Cardiac muscle cell (in vitro differentiated cells and primary cell): Measurements from ENCODE around the gene NT5C1B. TPM values are rescaled to one million over a fixed set of nuclear protein-coding genes. Genes with fewer than 3 reads are reported as not detected.

Experiments used
- DNase-seq, 2 donors: peaks; one replicate each; pipeline versions ENCODE4 v3.0.0 to v3.0.0-alpha.2; 2010 to 2017; ENCODE audit warnings: low read depth in 1 of 2, low spot score in 1 of 2
- H3K27ac ChIP-seq: fragments of 200-600 bp; sonication (generic); 2 replicates; pipeline ENCODE4 v1.5.1; 2016
- H3K27me3 ChIP-seq: fragments of 200-600 bp; sonication (generic); 2 replicates; pipeline ENCODE4 v1.6.0; 2016; ENCODE audit warnings: control low read depth
- H3K36me3 ChIP-seq: fragments of 200-600 bp; sonication (generic); 2 replicates; pipeline ENCODE4 v1.5.1; 2016; ENCODE audit warnings: control low read depth
- H3K4me1 ChIP-seq: fragments of 200-600 bp; sonication (generic); 2 replicates; pipeline ENCODE4 v1.8.1; 2017; ENCODE audit warnings: low read depth, mild to moderate bottlenecking, mixed run types
- H3K4me3 ChIP-seq: fragments of 200-600 bp; sonication (generic); 2 replicates; pipeline ENCODE4 v1.5.1; 2016; ENCODE audit warnings: mild to moderate bottlenecking
- H3K9me3 ChIP-seq: fragments of 200-600 bp; sonication (generic); 2 replicates; pipeline ENCODE4 v1.5.1; 2017; ENCODE audit warnings: low read depth, mild to moderate bottlenecking, control low read depth
- polyA plus RNA-seq: library from polyadenylated mRNA; unstranded; fragments of >200 nt; fragmentation: Nextera tagmentation; extraction: Ambion mirVana; gene quantifications from 2 replicates; pipeline ENCODE4 v1.2.1, GENCODE V29; 2016
- total RNA-seq: library from RNA; depleted of rRNA; stranded (reverse); fragments of >200 nt; gene quantifications from 2 replicates; pipeline ENCODE4 v1.2.3, GENCODE V29; 2016
- TF ChIP-seq, protein P1 (sequence below): IDR thresholded peaks from 2 replicates; pipeline ENCODE4 v1.5.1; 2012; ENCODE audit warnings: low read depth, mild to moderate bottlenecking, low read length

The NT5C1B gene
- total and polyA plus RNA-seq, 2 experiments from 2014 or later = 1.9 TPM; not detected in 1

DNA sequence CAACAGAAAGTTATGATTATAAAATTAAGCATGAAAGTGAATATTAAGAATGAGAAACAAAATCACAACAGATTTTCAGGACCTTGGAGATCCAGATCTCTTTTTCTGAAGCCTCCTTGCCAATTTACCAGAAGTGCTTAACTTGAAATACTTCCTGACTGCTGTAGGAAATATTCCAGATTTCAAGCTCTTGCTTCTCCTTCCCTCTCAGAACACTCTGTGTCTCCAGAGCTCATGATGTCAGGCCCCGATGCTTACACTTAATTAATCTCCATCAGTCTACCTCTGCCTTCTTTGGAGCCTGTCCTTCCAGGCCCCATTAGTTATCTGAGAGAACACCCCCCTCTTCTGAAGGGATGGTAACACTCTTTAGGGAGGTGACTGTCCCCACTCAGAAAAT is 20.7 kb upstream of the NT5C1B start:
- TF ChIP-seq, protein P1, sequence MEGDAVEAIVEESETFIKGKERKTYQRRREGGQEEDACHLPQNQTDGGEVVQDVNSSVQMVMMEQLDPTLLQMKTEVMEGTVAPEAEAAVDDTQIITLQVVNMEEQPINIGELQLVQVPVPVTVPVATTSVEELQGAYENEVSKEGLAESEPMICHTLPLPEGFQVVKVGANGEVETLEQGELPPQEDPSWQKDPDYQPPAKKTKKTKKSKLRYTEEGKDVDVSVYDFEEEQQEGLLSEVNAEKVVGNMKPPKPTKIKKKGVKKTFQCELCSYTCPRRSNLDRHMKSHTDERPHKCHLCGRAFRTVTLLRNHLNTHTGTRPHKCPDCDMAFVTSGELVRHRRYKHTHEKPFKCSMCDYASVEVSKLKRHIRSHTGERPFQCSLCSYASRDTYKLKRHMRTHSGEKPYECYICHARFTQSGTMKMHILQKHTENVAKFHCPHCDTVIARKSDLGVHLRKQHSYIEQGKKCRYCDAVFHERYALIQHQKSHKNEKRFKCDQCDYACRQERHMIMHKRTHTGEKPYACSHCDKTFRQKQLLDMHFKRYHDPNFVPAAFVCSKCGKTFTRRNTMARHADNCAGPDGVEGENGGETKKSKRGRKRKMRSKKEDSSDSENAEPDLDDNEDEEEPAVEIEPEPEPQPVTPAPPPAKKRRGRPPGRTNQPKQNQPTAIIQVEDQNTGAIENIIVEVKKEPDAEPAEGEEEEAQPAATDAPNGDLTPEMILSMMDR = no peak
- Histone ChIP-seq H3K9me3 (no peaks in the 10 kb centered on the region), H3K27me3 (no peaks in the 10 kb centered on the region), H3K4me1 (peaks cover 9% of the 10 kb centered on the region), H3K27ac (no peak overlapping the region), H3K4me3 (no peak overlapping the region), H3K36me3 (no peaks in the 10 kb centered on the region)
- DNase-seq = no peak

DNA sequence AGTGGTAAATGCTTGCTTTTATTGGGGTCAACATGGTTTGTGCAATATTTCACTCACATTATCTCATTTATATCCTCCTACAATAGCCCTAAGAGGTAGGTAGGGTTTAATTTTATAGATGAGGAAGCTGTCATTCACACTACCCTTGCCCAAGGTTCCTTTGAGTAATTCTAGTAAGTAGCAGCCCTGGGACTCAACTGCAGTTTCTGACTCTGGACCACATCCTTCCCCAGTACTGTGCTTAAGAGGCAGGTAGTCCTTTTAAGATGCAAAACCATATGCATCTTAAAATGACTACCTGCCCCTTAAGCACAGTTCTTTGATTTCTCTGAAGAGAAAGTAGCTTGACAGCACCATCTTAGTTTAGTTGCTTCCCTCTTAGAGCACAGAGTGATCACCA is 15.7 kb upstream of the NT5C1B start:
- DNase-seq = no peak
- H3K27me3 ChIP-seq = no peaks in the 10 kb centered on the region
- H3K36me3 ChIP-seq = no peaks in the 10 kb centered on the region
- H3K9me3 ChIP-seq = no peaks in the 10 kb centered on the region
- no peak overlapping the region for H3K27ac ChIP-seq
- TF ChIP-seq, protein P1 = no peak
- H3K4me1 ChIP-seq = peaks cover 9% of the 10 kb centered on the region
- no peak overlapping the region for H3K4me3 ChIP-seq

DNA sequence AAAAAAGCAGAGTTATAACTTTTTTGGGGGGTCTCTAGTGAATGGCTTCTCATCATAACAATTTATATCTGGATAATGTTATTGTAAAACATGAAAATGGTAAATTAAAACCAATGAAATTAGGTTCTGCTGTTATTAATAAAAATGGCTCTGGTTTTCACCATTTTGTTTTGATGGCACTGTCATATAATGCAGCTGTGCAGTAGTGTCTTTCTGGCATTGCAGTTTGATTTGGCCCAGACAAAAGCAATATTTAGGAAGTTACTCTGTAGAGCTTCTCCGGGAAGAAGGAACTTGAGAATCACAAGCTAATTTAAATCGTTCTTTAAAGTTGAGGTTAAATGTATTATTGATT is 15.1 kb upstream of the NT5C1B start:
- no peak overlapping the region for H3K27ac ChIP-seq
- TF ChIP-seq, protein P1 = no peak
- no peaks in the 10 kb centered on the region for H3K9me3 ChIP-seq
- no peaks in the 10 kb centered on the region for H3K27me3 ChIP-seq
- no peaks in the 10 kb centered on the region for H3K36me3 ChIP-seq
- H3K4me3 ChIP-seq = no peak overlapping the region
- no peak for DNase-seq
- peaks cover 9% of the 10 kb centered on the region for H3K4me1 ChIP-seq

DNA sequence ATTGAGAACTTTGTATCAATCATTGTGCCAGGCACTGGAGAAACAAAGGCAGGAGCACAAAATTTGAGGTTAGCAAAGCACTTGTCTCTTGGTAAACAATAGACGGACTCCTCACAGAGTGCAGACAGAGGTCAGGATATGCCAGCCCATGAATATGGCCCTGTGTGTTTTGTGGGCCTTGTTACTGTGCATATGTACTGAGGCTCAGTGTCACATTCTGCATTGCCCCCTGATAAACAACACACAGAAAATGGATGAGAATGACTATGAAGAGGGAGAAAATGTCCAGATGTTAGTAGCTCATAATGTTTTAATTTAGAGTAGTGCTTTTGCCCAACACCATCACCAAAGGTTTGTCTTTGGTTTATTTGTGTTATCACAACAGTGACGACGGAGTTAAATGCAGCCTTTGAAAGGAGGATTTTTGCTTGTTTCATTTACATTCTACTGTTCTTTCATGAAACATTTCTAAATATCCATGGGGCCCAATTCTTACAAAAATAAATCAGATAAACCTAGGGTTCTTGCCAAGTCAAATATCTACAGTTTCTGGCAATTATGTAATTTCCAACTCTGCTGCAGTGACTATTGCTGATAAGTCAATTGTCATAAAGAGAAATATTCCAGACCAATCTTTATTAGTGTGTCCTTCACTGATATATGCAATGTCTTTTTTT is 14.6 kb upstream of the NT5C1B start:
- no peak for DNase-seq
- Histone ChIP-seq H3K4me3 (no peak overlapping the region), H3K9me3 (no peaks in the 10 kb centered on the region), H3K27me3 (no peaks in the 10 kb centered on the region), H3K36me3 (no peaks in the 10 kb centered on the region), H3K27ac (no peak overlapping the region), H3K4me1 (peaks cover 9% of the 10 kb centered on the region)
- TF ChIP-seq, protein P1 = no peak

DNA sequence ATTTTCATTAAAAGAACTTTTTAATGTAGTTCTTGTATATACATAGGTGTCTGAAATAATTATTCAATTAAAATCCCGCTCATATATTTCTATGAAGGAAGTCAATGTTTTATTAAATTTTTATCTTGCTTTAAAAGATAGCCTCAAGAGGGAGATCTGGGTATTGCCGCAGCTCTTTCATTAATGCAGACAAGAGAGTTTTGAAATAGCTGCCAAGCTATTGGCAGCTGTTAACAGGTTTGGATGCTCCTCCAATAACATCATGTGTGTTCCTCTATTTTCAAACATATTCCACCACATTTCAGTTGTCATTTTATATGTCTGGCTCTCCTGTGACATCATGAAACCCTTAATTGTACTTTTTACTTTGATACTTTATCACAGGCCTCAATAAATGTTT is 12.9 kb upstream of the NT5C1B start:
- no peak overlapping the region for H3K27ac ChIP-seq
- no peaks in the 10 kb centered on the region for H3K36me3 ChIP-seq
- H3K27me3 ChIP-seq = no peaks in the 10 kb centered on the region
- no peak overlapping the region for H3K4me3 ChIP-seq
- DNase-seq = no peak
- TF ChIP-seq, protein P1 = no peak
- no peaks in the 10 kb centered on the region for H3K9me3 ChIP-seq
- H3K4me1 ChIP-seq = peaks cover 9% of the 10 kb centered on the region
